ENCODE data around the gene FDPS.

Gene FDPS

DNA sequence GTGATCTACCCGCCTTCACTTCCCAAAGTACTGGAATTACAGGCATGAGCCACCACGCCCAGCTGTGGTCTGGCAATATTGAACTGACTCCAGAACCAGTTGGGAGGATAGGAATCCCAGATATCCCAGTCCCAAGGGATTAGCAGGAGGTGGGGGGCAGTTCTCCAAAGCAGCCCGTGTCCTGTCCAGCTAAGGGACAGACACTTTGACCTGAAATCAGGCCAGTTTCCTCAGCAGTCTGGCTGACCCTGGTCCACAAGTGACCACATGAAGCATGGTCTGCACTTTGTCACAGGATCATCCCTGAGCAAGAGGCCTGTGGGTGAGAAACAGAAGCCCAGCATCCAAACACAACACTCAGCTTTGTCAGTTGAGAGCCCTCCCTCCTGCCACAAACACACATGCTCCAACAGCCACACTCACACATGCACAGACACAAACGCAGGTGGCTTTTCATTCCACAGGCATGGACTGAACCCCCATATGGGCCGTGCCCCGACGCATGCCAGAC is 2.7 kb upstream of the FDPS start:
- DNase-seq (ENCODE audit: low spot score): no peak
- Histone ChIP-seq H3K4me3 (no peak overlapping the region), H3K27ac (no peak overlapping the region)
- TF ChIP-seq, protein P1, sequence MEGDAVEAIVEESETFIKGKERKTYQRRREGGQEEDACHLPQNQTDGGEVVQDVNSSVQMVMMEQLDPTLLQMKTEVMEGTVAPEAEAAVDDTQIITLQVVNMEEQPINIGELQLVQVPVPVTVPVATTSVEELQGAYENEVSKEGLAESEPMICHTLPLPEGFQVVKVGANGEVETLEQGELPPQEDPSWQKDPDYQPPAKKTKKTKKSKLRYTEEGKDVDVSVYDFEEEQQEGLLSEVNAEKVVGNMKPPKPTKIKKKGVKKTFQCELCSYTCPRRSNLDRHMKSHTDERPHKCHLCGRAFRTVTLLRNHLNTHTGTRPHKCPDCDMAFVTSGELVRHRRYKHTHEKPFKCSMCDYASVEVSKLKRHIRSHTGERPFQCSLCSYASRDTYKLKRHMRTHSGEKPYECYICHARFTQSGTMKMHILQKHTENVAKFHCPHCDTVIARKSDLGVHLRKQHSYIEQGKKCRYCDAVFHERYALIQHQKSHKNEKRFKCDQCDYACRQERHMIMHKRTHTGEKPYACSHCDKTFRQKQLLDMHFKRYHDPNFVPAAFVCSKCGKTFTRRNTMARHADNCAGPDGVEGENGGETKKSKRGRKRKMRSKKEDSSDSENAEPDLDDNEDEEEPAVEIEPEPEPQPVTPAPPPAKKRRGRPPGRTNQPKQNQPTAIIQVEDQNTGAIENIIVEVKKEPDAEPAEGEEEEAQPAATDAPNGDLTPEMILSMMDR (IDR thresholded peaks at IDR 0.05): no peak

DNA sequence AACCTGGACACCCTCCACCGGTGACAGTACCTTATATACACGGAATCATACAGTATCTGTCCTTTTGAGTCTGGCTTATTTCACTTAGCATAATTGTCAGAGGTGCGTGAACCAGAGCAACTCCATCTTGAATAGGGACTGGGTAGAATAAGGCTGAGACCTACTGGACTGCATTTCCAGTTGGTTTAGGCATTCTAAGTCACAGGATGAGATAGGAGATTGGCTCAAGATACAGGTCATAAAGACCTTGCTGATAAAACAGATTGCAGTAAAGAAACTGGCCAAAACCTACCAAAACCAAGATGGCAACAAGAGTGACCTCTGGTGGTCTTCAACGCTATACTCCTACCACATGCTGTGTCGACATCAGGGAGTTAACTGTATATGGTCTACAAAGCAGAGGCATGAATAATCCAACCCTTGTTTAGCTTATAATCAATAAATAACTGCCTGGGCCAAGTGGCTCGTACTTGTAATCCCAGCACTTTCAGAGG is 1.4 kb upstream of the FDPS start:
- H3K4me3 ChIP-seq: no peak overlapping the region
- no peak for DNase-seq (ENCODE audit: low spot score)
- TF ChIP-seq, protein P1 (IDR thresholded peaks at IDR 0.05): no peak
- H3K27ac ChIP-seq: no peak overlapping the region

DNA sequence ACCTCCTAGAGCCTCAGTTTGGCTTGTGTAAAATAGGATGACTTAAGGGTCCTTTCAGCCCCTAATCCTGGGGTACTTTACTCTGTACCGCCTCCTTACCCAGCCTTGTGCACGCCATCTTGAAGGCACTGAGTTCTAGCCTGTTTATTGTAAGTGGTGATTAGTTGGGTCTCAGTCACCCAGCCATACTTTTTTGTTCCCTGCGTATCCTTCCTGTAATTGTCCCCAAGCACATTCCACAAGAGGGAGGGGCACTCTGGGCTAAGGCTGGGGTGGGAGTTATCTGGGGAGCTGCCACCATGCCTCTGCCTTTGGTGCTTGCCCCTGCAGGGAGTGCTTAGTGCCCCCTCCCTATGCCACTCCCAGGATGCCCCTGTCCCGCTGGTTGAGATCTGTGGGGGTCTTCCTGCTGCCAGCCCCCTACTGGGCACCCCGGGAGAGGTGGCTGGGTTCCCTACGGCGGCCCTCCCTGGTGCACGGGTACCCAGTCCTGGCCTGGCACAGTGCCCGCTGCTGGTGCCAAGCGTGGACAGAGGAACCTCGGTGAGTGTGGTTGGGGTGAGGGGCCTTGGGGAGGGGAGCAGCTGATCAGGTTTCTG is 856 bp downstream of the FDPS start:
- no peak for DNase-seq (ENCODE audit: low spot score)

DNA sequence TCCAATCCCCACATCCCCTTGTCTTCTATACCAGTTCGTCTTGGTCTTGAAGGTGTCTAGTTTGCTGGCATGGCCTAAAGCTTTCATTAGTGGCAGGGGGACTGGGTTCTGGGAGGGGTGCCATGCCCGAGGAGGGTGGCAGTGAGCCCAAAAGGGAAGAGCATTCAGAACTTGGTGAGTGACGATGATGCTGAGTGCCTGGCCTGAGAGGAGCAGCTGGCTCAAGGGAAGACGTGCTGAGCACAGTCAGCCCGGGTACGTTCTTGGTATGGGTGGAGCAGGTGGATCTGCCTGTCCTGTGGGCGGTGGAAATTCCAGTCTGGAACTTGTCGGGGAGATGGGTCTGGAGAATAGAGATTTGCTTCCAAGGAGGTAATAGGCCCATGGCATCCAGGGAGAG is 4.6 kb downstream of the FDPS start:
- TF ChIP-seq, protein P1 (IDR thresholded peaks at IDR 0.05): no peak
- DNase-seq (ENCODE audit: low spot score): no peak
- H3K27ac ChIP-seq: no peak overlapping the region
- no peak overlapping the region for H3K4me3 ChIP-seq

More for the DNA sequence above, 856 bp downstream of the FDPS start:
- H3K27ac ChIP-seq: peak overlapping the region; percentile 78 to 88
- TF ChIP-seq, protein P1 (IDR thresholded peaks at IDR 0.05): no peak
- H3K4me3 ChIP-seq: peak overlapping the region; percentile 82

DNA sequence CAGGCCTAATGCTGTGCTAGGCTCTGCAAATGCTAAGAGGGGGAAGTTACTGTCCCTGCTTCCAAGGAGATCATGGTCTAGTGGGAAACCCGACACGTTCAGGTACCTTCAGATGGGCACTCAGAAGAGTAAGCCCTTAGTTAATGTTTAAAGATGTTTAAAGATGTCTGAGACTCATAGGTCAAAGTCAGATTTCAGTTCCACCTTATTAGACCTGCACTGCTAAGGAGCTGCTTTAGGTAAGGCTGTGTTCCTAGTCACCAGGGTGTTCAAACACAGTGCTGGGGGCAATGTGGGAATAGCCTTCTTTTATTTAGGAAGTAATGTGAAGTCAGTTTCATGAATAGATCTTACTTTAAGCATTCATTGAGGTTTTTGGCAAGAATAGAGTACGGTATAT is 8.3 kb downstream of the FDPS start:
- Histone ChIP-seq H3K4me3 (no peak overlapping the region), H3K27ac (no peak overlapping the region)
- no peak for DNase-seq (ENCODE audit: low spot score)
- TF ChIP-seq, protein P1 (IDR thresholded peaks at IDR 0.05): no peak

DNA sequence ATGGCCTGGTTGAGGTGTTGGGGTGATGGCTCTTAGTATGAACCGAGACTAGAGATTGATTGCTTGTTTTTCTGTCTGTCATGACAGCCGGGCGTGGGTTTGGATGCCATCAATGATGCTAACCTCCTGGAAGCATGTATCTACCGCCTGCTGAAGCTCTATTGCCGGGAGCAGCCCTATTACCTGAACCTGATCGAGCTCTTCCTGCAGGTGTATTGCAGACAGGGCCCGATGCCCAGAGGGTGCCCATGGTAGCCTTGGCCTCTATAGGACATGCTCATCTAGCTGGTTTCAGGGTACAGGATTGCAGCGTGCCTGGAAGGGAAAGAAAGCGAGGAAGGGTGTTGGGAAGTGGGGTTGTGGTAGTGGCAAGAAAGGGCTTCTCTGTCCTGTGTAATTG is 9.4 kb downstream of the FDPS start:
- Histone ChIP-seq H3K27ac (no peak overlapping the region), H3K4me3 (no peak overlapping the region)
- TF ChIP-seq, protein P1 (IDR thresholded peaks at IDR 0.05): no peak
- no peak for DNase-seq (ENCODE audit: low spot score)

DNA sequence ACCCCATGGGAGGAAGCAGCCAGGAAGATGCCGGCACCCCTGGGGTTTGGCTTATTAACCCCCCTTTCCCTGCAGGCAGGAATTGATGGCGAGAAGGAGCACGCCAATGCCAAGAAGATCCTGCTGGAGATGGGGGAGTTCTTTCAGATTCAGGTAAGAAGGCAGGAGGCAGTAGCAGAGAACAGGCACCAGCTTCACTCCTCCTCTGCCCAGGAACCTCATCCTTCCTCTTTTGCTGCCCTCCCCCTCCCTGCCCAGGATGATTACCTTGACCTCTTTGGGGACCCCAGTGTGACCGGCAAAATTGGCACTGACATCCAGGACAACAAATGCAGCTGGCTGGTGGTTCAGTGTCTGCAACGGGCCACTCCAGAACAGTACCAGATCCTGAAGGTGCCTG is 10.9 kb downstream of the FDPS start:
- no peak for DNase-seq (ENCODE audit: low spot score)
- TF ChIP-seq, protein P1 (IDR thresholded peaks at IDR 0.05): no peak
- Histone ChIP-seq H3K4me3 (no peak overlapping the region), H3K27ac (no peak overlapping the region)

Measured in coronary artery (tissue), 2 donors.